HEK293 (cell line): ENCODE data around the gene ZYG11B.

Experiments used
- CTCF ChIA-PET: fragments of 350-600 bp; formaldehyde crosslinking; extraction: SDS; loops from one replicate; lab custom pipeline; 2021; ENCODE audit warnings: antibody characterized with exemption; lab: Yijun Ruan, JAX
- POLR2A ChIA-PET: fragments of 300-600 bp; formaldehyde crosslinking; extraction: SDS; loops from one replicate; lab custom pipeline; 2020; ENCODE audit warnings: antibody characterized with exemption, inconsistent platforms; lab: Yijun Ruan, JAX
- H3K27ac ChIP-seq: fragments of 200-500 bp; sonication (Bioruptor generic); 2 replicates; pipeline ENCODE4 v1.5.1; 2014; ENCODE audit warnings: low read depth, low read length, control low read depth, inconsistent platforms; ENCODE audit errors: extremely low read depth
- H3K36me3 ChIP-seq, 2 experiments: fragments of 200-500 bp in 1 of 2; sonication (Bioruptor generic) in 1 of 2; 1 replicate in 1 of 2; 2 replicates in 1 of 2; pipeline ENCODE4 v1.5.1; 2014 to 2017; ENCODE audit warnings: inconsistent platforms in 2 of 2, low read length in 2 of 2; ENCODE audit not compliant: control insufficient read depth in 2 of 2, insufficient read depth in 1 of 2
- H3K4me1 ChIP-seq: fragments of 200-500 bp; sonication (Bioruptor generic); 2 replicates; pipeline ENCODE4 v1.5.1; 2014; ENCODE audit warnings: mild to moderate bottlenecking, low read length, inconsistent platforms; ENCODE audit not compliant: control insufficient read depth, insufficient read depth
- H3K4me3 ChIP-seq: 2 replicates; pipeline ENCODE4 v1.5.1; 2011; ENCODE audit warnings: low read depth, mild to moderate bottlenecking, control low read depth, low read length, moderate library complexity
- H3K9me3 ChIP-seq: fragments of 200-500 bp; sonication (Bioruptor generic); 2 replicates; pipeline ENCODE4 v1.5.1; 2014; ENCODE audit warnings: low read depth, low read length, inconsistent platforms; ENCODE audit not compliant: control insufficient read depth, insufficient read depth
- GLIS1 ChIP-seq: fragments of 450-650 bp; formaldehyde crosslinking; IDR thresholded peaks from 2 replicates; pipeline ENCODE4 v1.5.1; 2016; ENCODE audit warnings: missing biosample characterization, missing genetic modification characterization
- HOXA7 ChIP-seq: sonication (generic); formaldehyde crosslinking; IDR thresholded peaks from 2 replicates; pipeline ENCODE4 v1.8.1; 2022; ENCODE audit warnings: missing genetic modification reagents, borderline replicate concordance
- KLF8 ChIP-seq: fragments of 450-650 bp; formaldehyde crosslinking; IDR thresholded peaks from 2 replicates; pipeline ENCODE4 v1.5.1; 2016; ENCODE audit warnings: missing biosample characterization, missing genetic modification characterization
- OVOL3 ChIP-seq: fragments of 450-650 bp; formaldehyde crosslinking; IDR thresholded peaks from 2 replicates; pipeline ENCODE4 v1.5.1; 2016; ENCODE audit warnings: missing biosample characterization, missing genetic modification characterization
- PRDM1 ChIP-seq: fragments of 450-650 bp; formaldehyde crosslinking; IDR thresholded peaks from 2 replicates; pipeline ENCODE4; 2016; ENCODE audit warnings: missing biosample characterization, missing genetic modification characterization
- RBAK ChIP-seq: fragments of 450-650 bp; formaldehyde crosslinking; IDR thresholded peaks from 2 replicates; pipeline ENCODE4 v1.5.1; 2016; ENCODE audit warnings: missing biosample characterization, missing genetic modification characterization
- SETDB1 ChIP-seq: IDR thresholded peaks from one replicate; pipeline ENCODE4 v1.6.1; 2017; ENCODE audit warnings: mild to moderate bottlenecking, low read length, moderate library complexity, mixed read lengths; ENCODE audit not compliant: insufficient read length
- YY1 ChIP-seq: fragments of 450-650 bp; formaldehyde crosslinking; IDR thresholded peaks from 2 replicates; pipeline ENCODE4 v1.5.1; 2018; ENCODE audit warnings: missing biosample characterization, missing genetic modification characterization
- ZNF211 ChIP-seq: fragments of 450-650 bp; formaldehyde crosslinking; IDR thresholded peaks from 2 replicates; pipeline ENCODE4 v1.5.1; 2016; ENCODE audit warnings: low read depth, missing biosample characterization, missing genetic modification characterization
- ZNF274 ChIP-seq, 2 experiments: fragments of 200-500 bp in 1 of 2; fragments of 450-650 bp in 1 of 2; sonication (Bioruptor generic) in 1 of 2; formaldehyde crosslinking in 1 of 2; IDR thresholded peaks; 2 replicates each; pipeline versions ENCODE4 v1.5.1 to v1.6.1; 2014 to 2016; ENCODE audit warnings: borderline replicate concordance in 1 of 2, inconsistent platforms in 1 of 2, low read length in 1 of 2, missing biosample characterization in 1 of 2, missing genetic modification characterization in 1 of 2
- ZNF423 ChIP-seq: fragments of 450-650 bp; formaldehyde crosslinking; IDR thresholded peaks from 2 replicates; pipeline ENCODE4 v1.5.1; 2016; ENCODE audit warnings: missing biosample characterization, missing genetic modification characterization
- ZNF548 ChIP-seq: fragments of 450-650 bp; formaldehyde crosslinking; IDR thresholded peaks from 2 replicates; pipeline ENCODE4 v1.5.1; 2016; ENCODE audit warnings: missing biosample characterization, missing genetic modification characterization
- ZNF596 ChIP-seq: fragments of 450-650 bp; IDR thresholded peaks from 2 replicates; pipeline ENCODE4 v1.5.0; 2018; ENCODE audit warnings: missing biosample characterization, mild to moderate bottlenecking, missing genetic modification characterization, moderate library complexity
- ZNF768 ChIP-seq: fragments of 450-650 bp; formaldehyde crosslinking; IDR thresholded peaks from 2 replicates; pipeline ENCODE4 v1.5.1; 2018; ENCODE audit warnings: missing biosample characterization, mild to moderate bottlenecking, missing genetic modification characterization
- ZSCAN23 ChIP-seq: fragments of 450-650 bp; formaldehyde crosslinking; IDR thresholded peaks from 2 replicates; pipeline ENCODE4 v1.5.1; 2016; ENCODE audit warnings: missing biosample characterization, missing genetic modification characterization
- TF ChIP-seq, protein P1 (sequence below): fragments of 450-650 bp; formaldehyde crosslinking; IDR thresholded peaks from 2 replicates; pipeline ENCODE4 v1.5.1; 2016; ENCODE audit warnings: missing biosample characterization, missing genetic modification characterization
- TF ChIP-seq, protein P2 (sequence below): fragments of 450-650 bp; formaldehyde crosslinking; IDR thresholded peaks from 2 replicates; pipeline ENCODE4 v1.5.1; 2016; ENCODE audit warnings: missing biosample characterization, missing genetic modification characterization
- TF ChIP-seq, protein P3 (sequence below): fragments of 450-650 bp; formaldehyde crosslinking; IDR thresholded peaks from 2 replicates; pipeline ENCODE4 v1.5.1; 2017; ENCODE audit warnings: missing biosample characterization, missing genetic modification characterization

ZYG11B gene

DNA sequence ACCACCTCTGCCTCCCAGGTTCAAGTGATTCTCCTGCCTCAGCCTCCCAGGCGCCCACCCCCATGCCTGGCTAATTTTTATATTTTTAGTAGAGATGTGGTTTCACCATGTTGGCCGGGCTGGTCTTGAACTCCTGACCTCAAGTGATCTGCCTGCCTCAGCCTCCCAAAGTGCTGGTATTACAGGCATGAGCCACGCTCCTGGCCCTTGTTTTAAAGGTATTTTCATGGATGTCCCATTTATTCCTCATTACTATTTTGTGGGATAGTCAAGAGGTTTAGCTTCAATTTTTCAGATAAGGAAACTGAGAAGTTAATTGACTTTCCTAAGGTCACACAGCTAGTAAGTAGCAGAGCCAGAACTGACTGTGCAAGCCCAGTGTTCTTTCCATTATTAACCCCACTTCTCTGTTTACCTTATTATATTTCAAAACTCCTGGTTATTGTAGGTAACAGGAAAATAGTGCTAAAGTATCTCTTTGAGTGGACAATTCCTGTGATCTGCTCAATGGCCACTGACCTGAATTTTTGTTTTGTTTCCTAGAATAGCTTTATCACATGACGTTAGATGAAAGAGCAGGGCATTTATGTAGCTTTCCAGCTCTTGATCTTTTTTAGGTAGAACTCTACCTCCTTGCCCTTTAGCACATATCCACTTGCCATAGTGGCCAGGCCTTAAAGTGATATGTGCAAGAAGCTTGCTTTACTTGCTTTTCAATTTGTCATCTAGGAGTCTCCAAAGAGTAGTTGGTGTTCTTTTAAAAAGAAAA is 13.6 kb downstream of the ZYG11B start:
- H3K9me3 ChIP-seq = no peaks in the 10 kb centered on the region
- TF ChIP-seq ZSCAN23 (tag by site-specific recombination) (no peak), ZNF768 (tag by site-specific recombination) (0 out of 2 replicates have a peak, but pooled peaks have one; percentile 65)
- H3K27ac ChIP-seq = no peak overlapping the region
- no peak overlapping the region for H3K4me3 ChIP-seq
- H3K36me3 ChIP-seq = peaks cover 0 to 4% of the 10 kb centered on the region in 2 experiments; a peak in 1 of 3 replicates
- peaks cover 7% of the 10 kb centered on the region; the same call in 1 of the 2 replicates for H3K4me1 ChIP-seq
- ChIA-PET CTCF (interaction anchor here (0.6 to 1.7 kb wide), 3 partner anchors 9 to 1973 kb away, joined by 3 to 4 read pairs (median 3); no protein-coding TSS in a partner anchor), POLR2A (interaction anchor here (1.2 kb wide), 1 partner anchor 14 kb away, joined by 5 read pairs; the partner anchor contains the start of gene ZYG11B)

DNA sequence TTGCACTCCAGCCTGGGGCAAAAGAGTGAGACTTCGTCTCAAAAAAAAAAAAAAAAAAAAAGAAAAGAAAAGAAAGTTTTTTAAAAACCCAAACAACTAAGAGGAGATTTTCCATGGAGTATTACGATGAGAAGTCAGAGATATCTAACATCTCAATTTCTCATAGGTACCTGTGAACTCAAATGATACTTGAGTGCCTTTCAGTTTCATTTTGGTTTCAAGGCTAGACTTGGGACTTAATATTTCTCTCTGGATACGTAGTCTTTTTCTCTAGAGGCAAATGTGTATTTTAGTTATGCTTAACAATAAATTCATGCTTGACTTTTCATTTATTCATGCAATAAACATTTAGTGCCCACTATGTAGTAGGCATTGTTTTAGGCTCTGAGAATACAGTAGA is 15.0 kb downstream of the ZYG11B start:
- POLR2A ChIA-PET = no interaction called here
- TF ChIP-seq ZNF548 (tag by site-specific recombination) (no peak), ZSCAN23 (tag by site-specific recombination) (no peak), HOXA7 (CRISPR knock-in tag) (no peak), ZNF423 (tag by site-specific recombination) (no peak), SETDB1 (no peak)

DNA sequence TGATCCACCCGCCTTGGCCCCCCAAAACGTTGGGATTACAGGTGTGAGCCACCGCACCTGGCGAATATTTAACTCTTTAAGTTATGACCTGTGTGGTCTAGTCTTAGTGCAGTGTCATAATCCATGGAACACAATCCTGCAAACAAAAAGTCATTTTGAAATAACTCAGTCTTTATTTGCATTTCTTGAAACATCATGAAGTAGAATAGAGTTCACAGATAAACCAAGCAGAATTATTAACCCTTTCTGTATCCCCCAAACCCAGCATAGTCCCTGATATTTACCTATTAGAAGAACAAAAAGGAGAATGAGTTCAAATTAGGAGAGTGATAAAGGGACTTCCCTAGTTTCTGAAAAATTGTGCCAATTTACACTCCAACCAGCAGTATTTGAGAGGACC is 19.9 kb downstream of the ZYG11B start:
- Histone ChIP-seq H3K9me3 (no peaks in the 10 kb centered on the region), H3K27ac (no peak overlapping the region), H3K36me3 (peaks cover 0 to 4% of the 10 kb centered on the region in 2 experiments; a peak in 1 of 3 replicates), H3K4me3 (no peak overlapping the region), H3K4me1 (peaks cover 8% of the 10 kb centered on the region)
- TF ChIP-seq KLF8 (tag by site-specific recombination) = no peak
- TF ChIP-seq ZNF211 (tag by site-specific recombination) = no peak
- TF ChIP-seq GLIS1 (tag by site-specific recombination) = no peak
- ChIA-PET POLR2A (no interaction called here), CTCF (no interaction called here)

More for the DNA sequence above, 15.0 kb downstream of the ZYG11B start:
- CTCF ChIA-PET = no interaction called here
- Histone ChIP-seq H3K4me1 (peaks cover 7% of the 10 kb centered on the region; the same call in 1 of the 2 replicates), H3K27ac (no peak overlapping the region), H3K36me3 (peaks cover 0 to 4% of the 10 kb centered on the region in 2 experiments; a peak in 1 of 3 replicates), H3K9me3 (no peaks in the 10 kb centered on the region), H3K4me3 (no peak overlapping the region)

DNA sequence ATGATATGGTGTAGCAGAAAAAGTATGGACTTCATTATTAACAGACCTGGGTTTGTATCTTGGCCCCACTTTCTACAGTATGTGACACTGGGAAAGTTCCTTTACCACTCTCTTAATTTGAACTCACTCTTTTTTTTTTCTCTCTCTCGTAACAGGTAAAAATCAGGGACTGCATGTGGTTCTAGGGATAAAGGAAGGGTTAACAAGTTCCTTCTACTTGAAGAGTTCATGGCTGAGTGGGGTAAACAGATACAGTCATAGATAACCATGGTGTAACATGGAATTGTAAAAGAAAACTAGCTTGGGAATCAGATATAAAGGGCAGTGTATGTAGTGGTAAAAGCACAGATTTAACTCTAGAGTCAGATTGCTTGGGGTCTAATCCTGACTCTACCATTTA is 21.2 kb downstream of the ZYG11B start:
- no peaks in the 10 kb centered on the region for H3K9me3 ChIP-seq
- H3K27ac ChIP-seq = no peak overlapping the region
- peaks cover 14% of the 10 kb centered on the region for H3K4me1 ChIP-seq
- ChIA-PET POLR2A (interaction anchor here (0.5 kb wide), 1 partner anchor 48 kb away, joined by 4 read pairs; no protein-coding TSS in a partner anchor), CTCF (interaction anchor here (0.5 to 1.6 kb wide), 2 partner anchors 21 to 623 kb away, joined by 3 to 6 read pairs; partner anchors contain the start of gene ZYG11B)
- H3K36me3 ChIP-seq = no peaks in the 10 kb centered on the region
- H3K4me3 ChIP-seq = no peak overlapping the region
- TF ChIP-seq ZNF596 (0 out of 2 replicates have a peak, but pooled peaks have one; percentile 11), RBAK (tag by site-specific recombination) (no peak), OVOL3 (tag by site-specific recombination) (no peak), PRDM1 (tag by site-specific recombination) (peak; percentile 88), YY1 (tag by site-specific recombination) (no peak), ZNF274 (IDR thresholded peaks at IDR 0.05; ENCODE audit: low read length) (no peak), ZNF274 (tag by site-specific recombination; IDR thresholded peaks at IDR 0.05; ENCODE audit: borderline replicate concordance) (no peak)
- TF ChIP-seq, protein P1, sequence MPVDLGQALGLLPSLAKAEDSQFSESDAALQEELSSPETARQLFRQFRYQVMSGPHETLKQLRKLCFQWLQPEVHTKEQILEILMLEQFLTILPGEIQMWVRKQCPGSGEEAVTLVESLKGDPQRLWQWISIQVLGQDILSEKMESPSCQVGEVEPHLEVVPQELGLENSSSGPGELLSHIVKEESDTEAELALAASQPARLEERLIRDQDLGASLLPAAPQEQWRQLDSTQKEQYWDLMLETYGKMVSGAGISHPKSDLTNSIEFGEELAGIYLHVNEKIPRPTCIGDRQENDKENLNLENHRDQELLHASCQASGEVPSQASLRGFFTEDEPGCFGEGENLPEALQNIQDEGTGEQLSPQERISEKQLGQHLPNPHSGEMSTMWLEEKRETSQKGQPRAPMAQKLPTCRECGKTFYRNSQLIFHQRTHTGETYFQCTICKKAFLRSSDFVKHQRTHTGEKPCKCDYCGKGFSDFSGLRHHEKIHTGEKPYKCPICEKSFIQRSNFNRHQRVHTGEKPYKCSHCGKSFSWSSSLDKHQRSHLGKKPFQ (tag by site-specific recombination) = no peak
- TF ChIP-seq, protein P2, sequence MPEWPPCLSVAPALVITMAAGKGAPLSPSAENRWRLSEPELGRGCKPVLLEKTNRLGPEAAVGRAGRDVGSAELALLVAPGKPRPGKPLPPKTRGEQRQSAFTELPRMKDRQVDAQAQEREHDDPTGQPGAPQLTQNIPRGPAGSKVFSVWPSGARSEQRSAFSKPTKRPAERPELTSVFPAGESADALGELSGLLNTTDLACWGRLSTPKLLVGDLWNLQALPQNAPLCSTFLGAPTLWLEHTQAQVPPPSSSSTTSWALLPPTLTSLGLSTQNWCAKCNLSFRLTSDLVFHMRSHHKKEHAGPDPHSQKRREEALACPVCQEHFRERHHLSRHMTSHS (tag by site-specific recombination) = no peak
- TF ChIP-seq, protein P3, sequence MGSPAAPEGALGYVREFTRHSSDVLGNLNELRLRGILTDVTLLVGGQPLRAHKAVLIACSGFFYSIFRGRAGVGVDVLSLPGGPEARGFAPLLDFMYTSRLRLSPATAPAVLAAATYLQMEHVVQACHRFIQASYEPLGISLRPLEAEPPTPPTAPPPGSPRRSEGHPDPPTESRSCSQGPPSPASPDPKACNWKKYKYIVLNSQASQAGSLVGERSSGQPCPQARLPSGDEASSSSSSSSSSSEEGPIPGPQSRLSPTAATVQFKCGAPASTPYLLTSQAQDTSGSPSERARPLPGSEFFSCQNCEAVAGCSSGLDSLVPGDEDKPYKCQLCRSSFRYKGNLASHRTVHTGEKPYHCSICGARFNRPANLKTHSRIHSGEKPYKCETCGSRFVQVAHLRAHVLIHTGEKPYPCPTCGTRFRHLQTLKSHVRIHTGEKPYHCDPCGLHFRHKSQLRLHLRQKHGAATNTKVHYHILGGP (tag by site-specific recombination) = no peak
